Ovary (tissue), 10 donors: ENCODE measurements around the gene EBF3. TPM values are rescaled to one million over a fixed set of nuclear protein-coding genes. Genes with fewer than 3 reads are reported as not detected.

Source experiments
- DNase-seq, 5 donors: peaks; one replicate each; pipeline ENCODE4 v3.0.0-alpha.2; 2019 to 2020
- H3K27ac ChIP-seq, 2 donors: fragments of 200-600 bp; one replicate each; pipeline versions ENCODE4 v1.5.1 to v1.8.0; 2019 to 2022
- H3K27me3 ChIP-seq: fragments of 200-600 bp; one replicate; pipeline ENCODE4 v1.8.0; 2022
- H3K36me3 ChIP-seq: fragments of 200-600 bp; sonication (generic); one replicate; pipeline ENCODE4 v1.5.1; 2019
- H3K4me1 ChIP-seq: one replicate; pipeline ENCODE4 v1.8.1; 2013; ENCODE audit warnings: mild to moderate bottlenecking, moderate library complexity; ENCODE audit not compliant: insufficient read depth
- H3K4me3 ChIP-seq: fragments of 200-600 bp; sonication (generic); one replicate; pipeline ENCODE4 v1.5.1; 2017
- H3K9me3 ChIP-seq, 2 donors: fragments of 200-600 bp in 1 of 2; sonication (generic) in 1 of 2; one replicate each; pipeline versions ENCODE4 v1.5.1 to v1.8.1; 2013 to 2019; ENCODE audit warnings: mild to moderate bottlenecking in 1 of 2, moderate library complexity in 1 of 2
- CTCF ChIP-seq, 3 donors: fragments of 450-650 bp in 2 of 3; fragments of 200-600 bp in 1 of 3; IDR thresholded peaks; one replicate each; pipeline versions ENCODE4 v1.5.1 to v1.8.0; 2016 to 2022; ENCODE audit warnings: antibody characterized with exemption in 3 of 3, mild to moderate bottlenecking in 1 of 3
- EP300 ChIP-seq: sonication (generic); formaldehyde crosslinking; IDR thresholded peaks from one replicate; pipeline ENCODE4 v1.6.1; 2017; ENCODE audit warnings: antibody characterized with exemption
- POLR2A ChIP-seq: fragments of 450-650 bp; IDR thresholded peaks from one replicate; pipeline ENCODE4 v1.6.1; 2017; ENCODE audit warnings: antibody characterized with exemption, mild to moderate bottlenecking, moderate library complexity
- WGBS, 3 donors: extraction: QIAGEN DNeasy Blood & Tissue Kit in 1 of 3; methylation state at CpG; one replicate each; pipeline versions ENCODE4 v1.1.5 to v1.1.7; 2013 to 2017; 5-methylcytosine and 5-hydroxymethylcytosine counted together
- intact Hi-C, 4 donors: fragments of 100-400 bp; cut with DNase I; formaldehyde crosslinking; loops; one replicate each; pipeline versions ENCODE4 v1.11.0 to v1.15.1; 2022 to 2023
- long read RNA-seq, 3 donors: library from polyadenylated mRNA in 2 of 3; unstranded in 2 of 3; transcript quantifications; one replicate each; pipeline ENCODE4 v2.0.0 and lab custom pipeline, GENCODE V29; 2021 to 2026
- polyA plus RNA-seq, 2 donors: library from polyadenylated mRNA; stranded (reverse); fragments of 200-250 nt in 1 of 2; fragments of 350-450 nt in 1 of 2; fragmentation: Illumina TruSeq in 1 of 2; extraction: RNeasy Lipid Tissue Mini Kit (QIAGEN cat#74804) in 1 of 2; gene quantifications; one replicate each; pipeline ENCODE4 v1.2.3, GENCODE V29; 2013 to 2014
- total RNA-seq, 7 donors: library from RNA; depleted of rRNA in 2 of 7; stranded (reverse); fragments of >200 nt in 2 of 7; fragmentation: NEBNext Ultra II Directional in 3 of 7; extraction: Animal tissue kit (Norgen Biotek cat#: 25700) in 3 of 7; gene quantifications; one replicate each; pipeline versions ENCODE4 v1.1.0 to v1.2.4, GENCODE V29; 2016 to 2023
- donor health status: DM: no; HTN: no; CAD: no; lungs with moderate emphysema.
- donor health status: DM: no; HTN: no; CAD: no.
- donor health status: Bipolar disorder and iron deficiency.
- donor health status: DM: yes; HTN: yes; CAD: no.
- donor health status: DM: no; HTN: no; CAD: no.
- donor health status: DM: yes; HTN: yes; CAD: no.

The EBF3 gene
- 1 to 10 TPM in 1 of 7 donors, under 1 TPM in 6; 0.15 to 2.6 (median 0.78) TPM for total RNA-seq
- polyA plus RNA-seq = 1 to 10 TPM in 1 of 2 donors, under 1 TPM in 1; 0.79 to 3.6 TPM
- long read RNA-seq, donor 1 = 0 reads
- long read RNA-seq, donor 2 = 0 reads
- long read RNA-seq, donor 3 = 0 reads

- Histone ChIP-seq H3K9me3 (no peaks in the 10 kb centered on the region), H3K36me3 (no peaks in the 10 kb centered on the region), H3K27me3 (peaks cover 15% of the 10 kb centered on the region), H3K4me1 (peaks cover 12% of the 10 kb centered on the region), H3K27ac (no peak within 1 kb of the TSS), H3K4me3 (peak within 1 kb of the TSS; percentile 26)
- peak; percentile 36 to 76 (median 65) for DNase-seq
- intact Hi-C loops = loop anchor here in 2 of 4 donors (10.0 kb wide), 2 partner anchors 499 to 929 kb away; partner anchors contain the start of gene MGMT (in 1 of the 2)
- WGBS, 3 donors = 0 to 1% (median 1%) methylated on average over 13 to 131 of the region's 131 CpGs
- TF ChIP-seq POLR2A = no peak
- TF ChIP-seq CTCF (IDR thresholded peaks at IDR 0.05) = no peak
- TF ChIP-seq EP300 = no peak
These were observed at the start of gene EBF3 for GRCh38 chr10:129963641-129964501. EBF3 (minus strand) TSS chr10:129964274; CDS start chr10:129963768, 506 bp downstream.

- H3K4me3 ChIP-seq = no peak overlapping the region
These were observed 49.5 kb upstream of the EBF3 start for GRCh38 chr10:130013335-130014262.

GRCh38 chr10:130012129-130012528, 48.1 kb upstream of the EBF3 start:
- no peak overlapping the region for H3K4me3 ChIP-seq
- H3K9me3 ChIP-seq = no peaks in the 10 kb centered on the region
- DNase-seq = no peak
- H3K27me3 ChIP-seq = no peaks in the 10 kb centered on the region
- WGBS, 3 donors = 46 to 66% (median 57%) methylated on average over 12 of the region's 12 CpGs
- no peak for TF ChIP-seq EP300
- TF ChIP-seq POLR2A = no peak
- no peak for TF ChIP-seq CTCF (IDR thresholded peaks at IDR 0.05)
- no peaks in the 10 kb centered on the region for H3K36me3 ChIP-seq
- no peaks in the 10 kb centered on the region for H3K4me1 ChIP-seq
- intact Hi-C loops = no loop called here
- no peak overlapping the region for H3K27ac ChIP-seq

More at GRCh38 chr10:130013335-130014262, 49.5 kb upstream of the EBF3 start:
- TF ChIP-seq CTCF (IDR thresholded peaks at IDR 0.05) = no peak
- TF ChIP-seq EP300 = no peak
- no peak for TF ChIP-seq POLR2A
- Histone ChIP-seq H3K36me3 (no peaks in the 10 kb centered on the region), H3K27me3 (no peaks in the 10 kb centered on the region), H3K27ac (no peak overlapping the region), H3K9me3 (no peaks in the 10 kb centered on the region), H3K4me1 (no peaks in the 10 kb centered on the region)
- no peak for DNase-seq
- WGBS, 3 donors = 76 to 82% (median 80%) methylated on average over 33 of the region's 33 CpGs
- intact Hi-C loops = no loop called here

- intact Hi-C loops = no loop called here
- H3K4me1 ChIP-seq = no peaks in the 10 kb centered on the region
- WGBS, 3 donors = 78 to 86% (median 79%) methylated on average over 6 of the region's 6 CpGs
- no peaks in the 10 kb centered on the region for H3K36me3 ChIP-seq
- H3K4me3 ChIP-seq = no peak overlapping the region
- H3K27ac ChIP-seq = no peak overlapping the region
- no peaks in the 10 kb centered on the region for H3K27me3 ChIP-seq
- no peak for DNase-seq
- H3K9me3 ChIP-seq = no peaks in the 10 kb centered on the region
- no peak for TF ChIP-seq POLR2A
- no peak for TF ChIP-seq CTCF (IDR thresholded peaks at IDR 0.05)
- no peak for TF ChIP-seq EP300
These were observed 46.6 kb upstream of the EBF3 start for GRCh38 chr10:130010653-130011052.
